Hepatocyte (in vitro differentiated cells): ENCODE results near the gene ABHD17B.

ENCODE experiments used
- EZH2 ChIP-seq: fragments of 200-600 bp; sonication (generic); IDR thresholded peaks from 2 replicates; pipeline ENCODE4 v1.6.1; 2016; ENCODE audit warnings: antibody characterized with exemption, mild to moderate bottlenecking, borderline replicate concordance
- TF ChIP-seq, protein P1 (sequence below): fragments of 200-600 bp; sonication (generic); IDR thresholded peaks from 2 replicates; pipeline ENCODE4 v1.5.1; 2016; ENCODE audit warnings: antibody characterized with exemption, mild to moderate bottlenecking; ENCODE audit not compliant: poor library complexity

DNA sequence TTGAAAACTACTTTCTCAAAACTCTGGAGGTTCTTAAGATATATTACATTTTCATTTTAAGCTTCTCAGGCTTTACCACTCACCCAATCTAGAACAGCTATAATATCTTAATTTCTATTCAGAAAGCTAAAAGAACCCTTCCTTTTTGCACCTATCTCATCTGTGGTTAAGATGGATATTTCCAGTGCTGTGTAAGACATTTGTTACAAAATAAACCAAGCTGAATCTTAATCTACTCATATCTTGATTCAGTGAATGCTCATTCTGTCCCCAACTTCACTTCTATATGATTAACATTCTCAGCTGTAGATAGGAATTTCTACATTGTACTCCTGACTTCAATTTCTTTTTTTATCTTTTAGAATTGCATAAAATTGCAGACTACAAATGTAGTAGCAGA, 15.0 kb downstream of the ABHD17B start:
- TF ChIP-seq, protein P1, sequence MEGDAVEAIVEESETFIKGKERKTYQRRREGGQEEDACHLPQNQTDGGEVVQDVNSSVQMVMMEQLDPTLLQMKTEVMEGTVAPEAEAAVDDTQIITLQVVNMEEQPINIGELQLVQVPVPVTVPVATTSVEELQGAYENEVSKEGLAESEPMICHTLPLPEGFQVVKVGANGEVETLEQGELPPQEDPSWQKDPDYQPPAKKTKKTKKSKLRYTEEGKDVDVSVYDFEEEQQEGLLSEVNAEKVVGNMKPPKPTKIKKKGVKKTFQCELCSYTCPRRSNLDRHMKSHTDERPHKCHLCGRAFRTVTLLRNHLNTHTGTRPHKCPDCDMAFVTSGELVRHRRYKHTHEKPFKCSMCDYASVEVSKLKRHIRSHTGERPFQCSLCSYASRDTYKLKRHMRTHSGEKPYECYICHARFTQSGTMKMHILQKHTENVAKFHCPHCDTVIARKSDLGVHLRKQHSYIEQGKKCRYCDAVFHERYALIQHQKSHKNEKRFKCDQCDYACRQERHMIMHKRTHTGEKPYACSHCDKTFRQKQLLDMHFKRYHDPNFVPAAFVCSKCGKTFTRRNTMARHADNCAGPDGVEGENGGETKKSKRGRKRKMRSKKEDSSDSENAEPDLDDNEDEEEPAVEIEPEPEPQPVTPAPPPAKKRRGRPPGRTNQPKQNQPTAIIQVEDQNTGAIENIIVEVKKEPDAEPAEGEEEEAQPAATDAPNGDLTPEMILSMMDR = no peak
- no peak for TF ChIP-seq EZH2
